K562 (cell line): ENCODE data around the gene LOXL3. TPM values are rescaled to one million over a fixed set of nuclear protein-coding genes. Genes with fewer than 3 reads are reported as not detected.

ENCODE experiments used
- ARID1B ChIP-seq: fragments of 450-650 bp; IDR thresholded peaks from 2 replicates; pipeline ENCODE4 v1.6.1; 2016; ENCODE audit warnings: antibody characterized with exemption, mild to moderate bottlenecking, inconsistent platforms
- CTBP1 ChIP-seq: fragments of 450-650 bp; IDR thresholded peaks from 2 replicates; pipeline ENCODE4 v1.6.1; 2016; ENCODE audit warnings: borderline replicate concordance
- HNRNPL ChIP-seq: fragments of 200-400 bp; formaldehyde crosslinking; IDR thresholded peaks from 2 replicates; pipeline ENCODE4 v1.6.1; 2017; ENCODE audit warnings: low read depth, mild to moderate bottlenecking, low read length
- PHF8 ChIP-seq: fragments of 200-600 bp; sonication (generic); IDR thresholded peaks from 2 replicates; pipeline ENCODE4 v1.6.1; 2012; ENCODE audit warnings: mixed run types, mild to moderate bottlenecking, inconsistent platforms, low read length, moderate library complexity, borderline replicate concordance
- RBFOX2 ChIP-seq: fragments of 200-400 bp; formaldehyde crosslinking; IDR thresholded peaks from 2 replicates; pipeline ENCODE4 v1.6.1; 2017; ENCODE audit warnings: low read depth, mild to moderate bottlenecking, low read length, moderate library complexity
- ZNF584 ChIP-seq: fragments of 200-800 bp; sonication (Bioruptor generic); IDR thresholded peaks from 2 replicates; pipeline ENCODE4 v1.6.1; 2016; ENCODE audit warnings: low read depth, mild to moderate bottlenecking, missing genetic modification characterization, missing compliant biosample characterization
- ZNF592 ChIP-seq: fragments of 450-650 bp; IDR thresholded peaks from 2 replicates; pipeline ENCODE4 v1.6.1; 2017; ENCODE audit warnings: antibody characterized with exemption, mild to moderate bottlenecking
- polyA plus RNA-seq, 8 experiments: library from polyadenylated mRNA; depleted of rRNA in 4 of 8; stranded (reverse) in 5 of 8; unstranded in 3 of 8; fragments of >200 nt; fragmentation: Nextera tagmentation in 2 of 8; fragmentation: Illumina TruSeq in 1 of 8; extraction: Ambion mirVana in 2 of 8; extraction: Trizol in 1 of 8; gene quantifications; 2 replicates each; pipeline versions ENCODE4 v1.2.1 to v1.2.3, GENCODE V29; 2011 to 2014; ENCODE audit warnings: inconsistent platforms in 1 of 8, missing spikeins in 1 of 8
- total RNA-seq, 7 experiments: library from RNA; depleted of rRNA in 6 of 7; stranded (reverse); fragments of >200 nt in 6 of 7; fragmentation: Illumina TruSeq in 2 of 7; extraction: Trizol in 2 of 7; gene quantifications; 2 replicates each; pipeline versions ENCODE4 v1.2.1 to v1.2.3, GENCODE V29; 2011 to 2021; ENCODE audit warnings: low replicate concordance in 1 of 7
- TF ChIP-seq, protein P1 (sequence below), 3 experiments: fragments of 200-800 bp in 1 of 3; sonication (Bioruptor generic) in 1 of 3; sonication (generic) in 1 of 3; formaldehyde crosslinking in 1 of 3; IDR thresholded peaks; 2 replicates each; pipeline versions ENCODE4 v1.6.1 to v1.8.0; 2016 to 2022; ENCODE audit warnings: mild to moderate bottlenecking in 2 of 3, missing compliant biosample characterization in 2 of 3, missing genetic modification characterization in 2 of 3, missing genetic modification reagents in 1 of 3

LOXL3 gene
- total and polyA plus RNA-seq, 9 of the 15 experiments (the other 6 are each of a cell fraction or from before 2014, with no cell fraction given), result 0.22 to 0.99 (median 0.31) TPM

GRCh38 chr2:74507926-74508520, 45.7 kb downstream of the LOXL3 start (continued):
- TF ChIP-seq ZNF592 (peak; percentile 57), CTBP1 (peak; percentile 11; the same call in 1 of the 2 replicates), ZNF584 (CRISPR knock-in tag) (0 out of 2 replicates have a peak, but pooled peaks have one; percentile 58), HNRNPL (no peak), ARID1B (peak; percentile 38; the same call in 1 of the 2 replicates), RBFOX2 (peak; percentile 51), PHF8 (0 out of 2 replicates have a peak, but pooled peaks have one; percentile 30)
- TF ChIP-seq, protein P1, sequence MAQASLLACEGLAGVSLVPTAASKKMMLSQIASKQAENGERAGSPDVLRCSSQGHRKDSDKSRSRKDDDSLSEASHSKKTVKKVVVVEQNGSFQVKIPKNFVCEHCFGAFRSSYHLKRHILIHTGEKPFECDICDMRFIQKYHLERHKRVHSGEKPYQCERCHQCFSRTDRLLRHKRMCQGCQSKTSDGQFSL (CRISPR knock-in tag; IDR thresholded peaks at IDR 0.05), result peak; percentile 58; the same call in 1 of the 2 replicates
- TF ChIP-seq, protein P1 (tag; IDR thresholded peaks at IDR 0.05), result peak in 1 of 2 experiments; percentile 94; a peak in 2 of 4 replicates
